K562 (cell line): ENCODE data around the gene C1orf56. TPM values are rescaled to one million over a fixed set of nuclear protein-coding genes. Genes with fewer than 3 reads are reported as not detected.

Experiments used
- ARID2 ChIP-seq: fragments of 450-650 bp; IDR thresholded peaks from 2 replicates; pipeline ENCODE4 v1.6.1; 2017; ENCODE audit warnings: antibody characterized with exemption, mild to moderate bottlenecking
- ATF6 ChIP-seq: sonication (generic); formaldehyde crosslinking; IDR thresholded peaks from 2 replicates; pipeline ENCODE4 v1.4.0; 2020; ENCODE audit warnings: mild to moderate bottlenecking, missing genetic modification reagents
- CCNT2 ChIP-seq: IDR thresholded peaks from 2 replicates; pipeline ENCODE4 v1.6.1; 2011; ENCODE audit warnings: borderline replicate concordance, low read depth, mild to moderate bottlenecking, moderate library complexity, mixed read lengths, low read length; ENCODE audit not compliant: insufficient read length; ENCODE audit errors: extremely low read depth
- HMGXB4 ChIP-seq: sonication (generic); formaldehyde crosslinking; IDR thresholded peaks from 2 replicates; pipeline ENCODE4 v1.8.1; 2023; ENCODE audit warnings: mild to moderate bottlenecking, missing genetic modification reagents
- IRF1 ChIP-seq: sonication (generic); formaldehyde crosslinking; IDR thresholded peaks from 2 replicates; pipeline ENCODE4 v1.8.0; 2022; ENCODE audit warnings: missing genetic modification reagents, mild to moderate bottlenecking, borderline replicate concordance
- NELFE ChIP-seq: IDR thresholded peaks from 2 replicates; pipeline ENCODE4 v1.6.1; 2011; ENCODE audit warnings: mild to moderate bottlenecking; ENCODE audit not compliant: insufficient read depth, insufficient read length
- NFRKB ChIP-seq: fragments of 450-650 bp; IDR thresholded peaks from 2 replicates; pipeline ENCODE4 v1.6.1; 2016; ENCODE audit warnings: low read depth
- NR2C2 ChIP-seq, 2 experiments: fragments of 200-800 bp in 1 of 2; sonication (Bioruptor generic) in 1 of 2; sonication (generic) in 1 of 2; formaldehyde crosslinking in 1 of 2; IDR thresholded peaks; 2 replicates each; pipeline versions ENCODE4 v1.6.1 to v1.8.0; 2016 to 2022; ENCODE audit warnings: mild to moderate bottlenecking in 1 of 2, missing compliant biosample characterization in 1 of 2, missing genetic modification characterization in 1 of 2, missing genetic modification reagents in 1 of 2
- POLR2A ChIP-seq: fragments of 450-650 bp; conservative IDR thresholded peaks from 2 replicates; pipeline ENCODE4 v1.6.1; 2016
- RFX1 ChIP-seq: fragments of 450-650 bp; IDR thresholded peaks from 2 replicates; pipeline ENCODE4 v1.6.1; 2016; ENCODE audit warnings: mild to moderate bottlenecking, moderate library complexity
- SMAD1 ChIP-seq: fragments of 150-350 bp; IDR thresholded peaks from 2 replicates; pipeline ENCODE4 v1.6.1; 2014; ENCODE audit warnings: low read length, low read depth; ENCODE audit not compliant: partially characterized antibody
- SRSF7 ChIP-seq: fragments of 200-400 bp; formaldehyde crosslinking; optimal IDR thresholded peaks from 2 replicates; pipeline ENCODE3; 2017; ENCODE audit warnings: mild to moderate bottlenecking, low read depth, low read length
- YBX1 ChIP-seq: fragments of 450-650 bp; IDR thresholded peaks from 2 replicates; pipeline ENCODE4 v1.7.1; 2016; ENCODE audit warnings: mild to moderate bottlenecking
- ZBTB17 ChIP-seq: fragments of 450-650 bp; formaldehyde crosslinking; IDR thresholded peaks from 2 replicates; pipeline ENCODE4 v1.4.0; 2020; ENCODE audit warnings: mild to moderate bottlenecking
- ZFPM2 ChIP-seq: fragments of 250-450 bp; sonication (Bioruptor Pico); IDR thresholded peaks from 2 replicates; pipeline ENCODE4 v1.5.1; 2022; ENCODE audit warnings: mild to moderate bottlenecking
- ZNF395 ChIP-seq: fragments of 200-800 bp; sonication (Bioruptor generic); IDR thresholded peaks from 2 replicates; pipeline ENCODE4 v1.6.1; 2017; ENCODE audit warnings: missing genetic modification characterization, missing compliant biosample characterization
- ZNF507 ChIP-seq: conservative IDR thresholded peaks from 2 replicates; pipeline ENCODE4 v1.6.1; 2017; ENCODE audit warnings: missing genetic modification characterization, missing compliant biosample characterization
- ZNF639 ChIP-seq, 2 experiments: fragments of 200-800 bp in 1 of 2; sonication (Bioruptor generic) in 1 of 2; sonication (generic) in 1 of 2; formaldehyde crosslinking in 1 of 2; IDR thresholded peaks in 1 of 2; conservative IDR thresholded peaks in 1 of 2; 2 replicates each; pipeline versions ENCODE4 v1.5.0 to v1.6.1; 2016 to 2020; ENCODE audit warnings: missing compliant biosample characterization in 1 of 2, missing genetic modification characterization in 1 of 2, missing genetic modification reagents in 1 of 2
- ZNF830 ChIP-seq: fragments of 250-450 bp; sonication (Bioruptor Pico); IDR thresholded peaks from 2 replicates; pipeline ENCODE4 v1.5.0; 2021; ENCODE audit warnings: mild to moderate bottlenecking
- polyA plus RNA-seq, 8 experiments: library from polyadenylated mRNA; depleted of rRNA in 4 of 8; stranded (reverse) in 5 of 8; unstranded in 3 of 8; fragments of >200 nt; fragmentation: Nextera tagmentation in 2 of 8; fragmentation: Illumina TruSeq in 1 of 8; extraction: Ambion mirVana in 2 of 8; extraction: Trizol in 1 of 8; gene quantifications; 2 replicates each; pipeline versions ENCODE4 v1.2.1 to v1.2.3, GENCODE V29; 2011 to 2014; ENCODE audit warnings: inconsistent platforms in 1 of 8, missing spikeins in 1 of 8
- total RNA-seq, 7 experiments: library from RNA; depleted of rRNA in 6 of 7; stranded (reverse); fragments of >200 nt in 6 of 7; fragmentation: Illumina TruSeq in 2 of 7; extraction: Trizol in 2 of 7; gene quantifications; 2 replicates each; pipeline versions ENCODE4 v1.2.1 to v1.2.3, GENCODE V29; 2011 to 2021; ENCODE audit warnings: low replicate concordance in 1 of 7

The C1orf56 gene
- total and polyA plus RNA-seq, 9 of the 15 experiments (the other 6 are each of a cell fraction or from before 2014, with no cell fraction given) = 0.18 to 15.7 (median 1.1) TPM

GRCh38 chr1:151008244-151009205 is 39.0 kb upstream of the C1orf56 start, which contains the start of gene PRUNE1 (continued):
- TF ChIP-seq HMGXB4 (CRISPR knock-in tag) = peak; percentile 62; the same call in 1 of the 2 replicates
- TF ChIP-seq CCNT2 = peak; percentile 91
- no peak for TF ChIP-seq NELFE
- TF ChIP-seq NFRKB = peak; percentile 41; the same call in 1 of the 2 replicates
- no peak for TF ChIP-seq SMAD1
- TF ChIP-seq ATF6 (CRISPR knock-in tag) = no peak
- no peak for TF ChIP-seq ZNF830 (CRISPR knock-in tag)
- TF ChIP-seq RFX1 = peak; percentile 86
- no peak for TF ChIP-seq ZNF507 (tag)
- no peak for TF ChIP-seq ZFPM2
- TF ChIP-seq ZNF639 (CRISPR knock-in tag; conservative IDR thresholded peaks at IDR 0.05 in 1 of 2, IDR thresholded peaks at IDR 0.05 in 1 of 2) = no peak
- peak; percentile 37; the same call in 1 of the 2 replicates for TF ChIP-seq ARID2
- TF ChIP-seq POLR2A = peak; percentile 77
- no peak for TF ChIP-seq IRF1
- TF ChIP-seq ZBTB17 = peak; percentile 45; the same call in 1 of the 2 replicates
- TF ChIP-seq YBX1 = no peak
- no peak for TF ChIP-seq ZNF395 (CRISPR knock-in tag)
- peak; percentile 69; the same call in 1 of the 2 replicates for TF ChIP-seq NR2C2 (CRISPR knock-in tag; IDR thresholded peaks at IDR 0.05)
- peak; percentile 98 for TF ChIP-seq NR2C2 (tag; IDR thresholded peaks at IDR 0.05)
- TF ChIP-seq SRSF7 = no peak
